Measurements from ENCODE around the gene H2BK1.

H2BK1 gene

GRCh38 chr7:151210087-151210854 is at the start of gene H2BK1:
H2BK1 (minus strand) TSS chr7:151210488; CDS start chr7:151210318, 170 bp downstream.
- DNase-seq: no peak

GRCh38 chr7:151257990-151258389 is 47.7 kb upstream of the H2BK1 start:
- DNase-seq: no peak

GRCh38 chr7:151256410-151257045 is 46.2 kb upstream of the H2BK1 start:
- no peak for DNase-seq

GRCh38 chr7:151255390-151255789 is 45.1 kb upstream of the H2BK1 start:
- DNase-seq: no peak

GRCh38 chr7:151254851-151255250 is 44.6 kb upstream of the H2BK1 start:
- DNase-seq: no peak

GRCh38 chr7:151254316-151254715 is 44.0 kb upstream of the H2BK1 start:
- no peak for DNase-seq

GRCh38 chr7:151252961-151253711 is 42.8 kb upstream of the H2BK1 start:
- no peak for DNase-seq

GRCh38 chr7:151252561-151252835 is 42.2 kb upstream of the H2BK1 start:
- DNase-seq: no peak

- peak; percentile 85 for DNase-seq
Observed at GRCh38 chr7:151251689-151252560, 41.6 kb upstream of the H2BK1 start.

GRCh38 chr7:151251328-151251688 is 41.0 kb upstream of the H2BK1 start:
- no peak for DNase-seq

- DNase-seq: no peak
Observed at GRCh38 chr7:151250181-151251132, 40.2 kb upstream of the H2BK1 start.

GRCh38 chr7:151249732-151250072 is 39.4 kb upstream of the H2BK1 start:
- peak; percentile 26 for DNase-seq

- peak; percentile 68 for DNase-seq
Observed at GRCh38 chr7:151249034-151249731, 38.9 kb upstream of the H2BK1 start.

GRCh38 chr7:151248346-151249033 is 38.2 kb upstream of the H2BK1 start, which contains the start of gene SMARCD3:
SMARCD3 (minus strand) TSS chr7:151248694; CDS start chr7:151248562, 132 bp downstream.
- DNase-seq: peak; percentile 50

GRCh38 chr7:151247611-151248345 is 37.5 kb upstream of the H2BK1 start:
- no peak for DNase-seq

GRCh38 chr7:151246851-151247580 is 36.7 kb upstream of the H2BK1 start:
- DNase-seq: no peak

- no peak for DNase-seq
Observed at GRCh38 chr7:151246102-151246850, 36.0 kb upstream of the H2BK1 start.

GRCh38 chr7:151245360-151246101 is 35.2 kb upstream of the H2BK1 start:
- DNase-seq: no peak
